ENCODE data around the gene TMC6.

DNA sequence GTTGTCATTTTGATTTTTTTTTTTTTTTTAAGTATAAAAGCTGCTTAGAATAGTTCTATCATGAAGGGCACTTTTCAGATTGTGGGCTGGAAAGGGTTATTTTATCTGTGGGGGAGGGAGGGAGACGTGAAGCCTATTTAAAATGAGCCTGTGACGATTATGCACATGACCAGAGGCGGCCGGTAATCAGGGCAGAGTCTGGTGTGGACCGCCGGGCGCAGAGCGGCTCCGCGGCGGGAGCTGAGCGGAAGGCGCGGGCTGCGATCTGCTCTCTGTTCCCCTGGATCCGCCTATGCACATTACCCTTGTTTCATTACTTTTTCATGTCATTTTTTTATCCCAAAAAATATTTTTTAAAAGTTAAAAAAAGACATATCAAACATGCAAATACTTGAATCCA, 23.5 kb downstream of the TMC6 start:
- no peak for TF ChIP-seq EZH2 (IDR thresholded peaks at IDR 0.05; ENCODE audit: insufficient read depth, low read length)
- TF ChIP-seq, protein P1, sequence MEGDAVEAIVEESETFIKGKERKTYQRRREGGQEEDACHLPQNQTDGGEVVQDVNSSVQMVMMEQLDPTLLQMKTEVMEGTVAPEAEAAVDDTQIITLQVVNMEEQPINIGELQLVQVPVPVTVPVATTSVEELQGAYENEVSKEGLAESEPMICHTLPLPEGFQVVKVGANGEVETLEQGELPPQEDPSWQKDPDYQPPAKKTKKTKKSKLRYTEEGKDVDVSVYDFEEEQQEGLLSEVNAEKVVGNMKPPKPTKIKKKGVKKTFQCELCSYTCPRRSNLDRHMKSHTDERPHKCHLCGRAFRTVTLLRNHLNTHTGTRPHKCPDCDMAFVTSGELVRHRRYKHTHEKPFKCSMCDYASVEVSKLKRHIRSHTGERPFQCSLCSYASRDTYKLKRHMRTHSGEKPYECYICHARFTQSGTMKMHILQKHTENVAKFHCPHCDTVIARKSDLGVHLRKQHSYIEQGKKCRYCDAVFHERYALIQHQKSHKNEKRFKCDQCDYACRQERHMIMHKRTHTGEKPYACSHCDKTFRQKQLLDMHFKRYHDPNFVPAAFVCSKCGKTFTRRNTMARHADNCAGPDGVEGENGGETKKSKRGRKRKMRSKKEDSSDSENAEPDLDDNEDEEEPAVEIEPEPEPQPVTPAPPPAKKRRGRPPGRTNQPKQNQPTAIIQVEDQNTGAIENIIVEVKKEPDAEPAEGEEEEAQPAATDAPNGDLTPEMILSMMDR (IDR thresholded peaks at IDR 0.05; ENCODE audit: insufficient read depth, low read depth, low read length), result no peak

Measured in astrocyte (in vitro differentiated cells and primary cell).